IMR-90 (cell line): Measurements from ENCODE around the gene ATP5F1D. TPM values are rescaled to one million over a fixed set of nuclear protein-coding genes. Genes with fewer than 3 reads are reported as not detected.

Experiments
- ATAC-seq: fragments of 200-7000 bp; cut with Tn5 transposase; 2 replicates; pipeline ENCODE4 v1.9.1; 2020; ENCODE audit warnings: low read depth, mild to moderate bottlenecking, moderate library complexity
- BruUV-seq: library from RNA; stranded (reverse); fragments of 400-500 nt; replicated peaks from 2 replicates; lab custom pipeline; 2021; lab: Mats Ljungman, UMichigan
- CTCF ChIA-PET: fragments of 300-600 bp; formaldehyde crosslinking; extraction: SDS; loops from one replicate; lab custom pipeline; 2021; ENCODE audit warnings: antibody characterized with exemption; lab: Yijun Ruan, JAX
- POLR2A ChIA-PET: fragments of 300-600 bp; sonication (Branson Sonifier 250); formaldehyde crosslinking; loops from one replicate; lab custom pipeline; 2022; ENCODE audit warnings: antibody characterized with exemption; ENCODE audit not compliant: unreplicated experiment; lab: Charles Lee
- DNase-seq: peaks from one replicate; pipeline ENCODE4 v3.0.0; 2013
- H2AFZ ChIP-seq: replicated peaks from 2 replicates; pipeline ENCODE3; 2013; ENCODE audit warnings: low read length, mild to moderate bottlenecking; ENCODE audit not compliant: poor library complexity
- H2AK5ac ChIP-seq: 2 replicates; pipeline ENCODE4 v1.6.1; 2013; ENCODE audit warnings: low read depth, low read length, inconsistent platforms
- H2AK9ac ChIP-seq: replicated peaks from 2 replicates; pipeline ENCODE3; 2013; ENCODE audit warnings: mild to moderate bottlenecking, low read depth, low read length, moderate library complexity; ENCODE audit not compliant: poor library complexity
- H2BK120ac ChIP-seq: 2 replicates; pipeline ENCODE4 v1.6.1; 2013; ENCODE audit warnings: low read depth, low read length, inconsistent platforms
- H2BK15ac ChIP-seq: 3 replicates; pipeline ENCODE4 v1.6.1; 2013; ENCODE audit warnings: low read depth, low read length, inconsistent platforms
- H2BK20ac ChIP-seq: 2 replicates; pipeline ENCODE4 v1.6.1; 2013; ENCODE audit warnings: low read depth, mild to moderate bottlenecking, inconsistent platforms, low read length, moderate library complexity
- H2BK5ac ChIP-seq: 2 replicates; pipeline ENCODE4 v1.6.1; 2013; ENCODE audit warnings: mild to moderate bottlenecking, low read depth, low read length, inconsistent platforms; ENCODE audit not compliant: poor library complexity, severe bottlenecking
- H3K14ac ChIP-seq: replicated peaks from 2 replicates; pipeline ENCODE4 v1.6.1; 2013; ENCODE audit warnings: low read depth, low read length, inconsistent platforms
- H3K18ac ChIP-seq: 2 replicates; pipeline ENCODE4 v1.6.1; 2013; ENCODE audit warnings: low read depth, low read length, control low read depth
- H3K23ac ChIP-seq: 2 replicates; pipeline ENCODE4 v1.6.1; 2013; ENCODE audit warnings: low read depth, low read length, inconsistent platforms
- H3K27ac ChIP-seq: 2 replicates; pipeline ENCODE4 v1.5.1; 2013; ENCODE audit warnings: mild to moderate bottlenecking, control low read depth, low read length; ENCODE audit not compliant: insufficient read depth
- H3K27me3 ChIP-seq: 2 replicates; pipeline ENCODE4 v1.6.1; 2013; ENCODE audit warnings: low read length; ENCODE audit not compliant: control insufficient read depth, insufficient read depth
- H3K36me3 ChIP-seq: 2 replicates; pipeline ENCODE4 v1.6.1; 2013; ENCODE audit warnings: low read length, mixed read lengths; ENCODE audit not compliant: control insufficient read depth, insufficient read depth
- H3K4ac ChIP-seq: 2 replicates; pipeline ENCODE4 v1.6.1; 2013; ENCODE audit warnings: low read depth, low read length, inconsistent platforms
- H3K4me1 ChIP-seq: 2 replicates; pipeline ENCODE4 v1.6.1; 2013; ENCODE audit warnings: low read length, mixed read lengths; ENCODE audit not compliant: control insufficient read depth, insufficient read depth
- H3K4me2 ChIP-seq: 2 replicates; pipeline ENCODE4 v1.6.1; 2013; ENCODE audit warnings: low read depth, mild to moderate bottlenecking, control low read depth, low read length, moderate library complexity
- H3K4me3 ChIP-seq: 2 replicates; pipeline ENCODE4 v1.5.1; 2013; ENCODE audit warnings: low read depth, mild to moderate bottlenecking, control low read depth, low read length, moderate library complexity; ENCODE audit not compliant: insufficient read depth
- H3K56ac ChIP-seq: 2 replicates; pipeline ENCODE4 v1.6.1; 2013; ENCODE audit warnings: low read length, inconsistent platforms; ENCODE audit not compliant: insufficient read depth; ENCODE audit errors: extremely low read depth
- H3K79me1 ChIP-seq, 2 experiments: 2 replicates each; pipeline ENCODE4 v1.6.1; 2013; ENCODE audit warnings: low read length in 2 of 2, inconsistent platforms in 1 of 2, low read depth in 1 of 2
- H3K9ac ChIP-seq: 2 replicates; pipeline ENCODE4 v1.6.1; 2013; ENCODE audit warnings: low read depth, low read length, control low read depth
- H3K9me1 ChIP-seq: 2 replicates; pipeline ENCODE4 v1.6.1; 2013; ENCODE audit warnings: low read length, inconsistent platforms; ENCODE audit not compliant: insufficient read depth
- H3K9me3 ChIP-seq: 2 replicates; pipeline ENCODE4 v1.6.1; 2013; ENCODE audit warnings: low read length; ENCODE audit not compliant: control insufficient read depth, insufficient read depth
- H4K20me1 ChIP-seq: 2 replicates; pipeline ENCODE4 v1.6.1; 2013; ENCODE audit warnings: low read length, inconsistent platforms; ENCODE audit not compliant: insufficient read depth
- H4K5ac ChIP-seq: 2 replicates; pipeline ENCODE4 v1.6.1; 2013; ENCODE audit warnings: mild to moderate bottlenecking, low read depth, low read length, control low read depth
- H4K8ac ChIP-seq, 2 experiments: 2 replicates each; pipeline ENCODE4 v1.6.1; 2013; ENCODE audit warnings: low read depth in 2 of 2, low read length in 2 of 2, control low read depth in 1 of 2, inconsistent platforms in 1 of 2
- H4K91ac ChIP-seq: 2 replicates; pipeline ENCODE4 v1.6.1; 2013; ENCODE audit warnings: low read depth, low read length, inconsistent platforms; ENCODE audit not compliant: insufficient read depth
- FOS ChIP-seq: fragments of 150-350 bp; IDR thresholded peaks from 2 replicates; pipeline ENCODE4 v1.6.1; 2016; ENCODE audit warnings: low read depth, low read length
- MAFK ChIP-seq: IDR thresholded peaks from 2 replicates; pipeline ENCODE4 v1.6.1; 2012; ENCODE audit warnings: low read depth, low read length, improper control_type of control experiment
- WGBS, 2 experiments: methylation state at CpG; one replicate each; pipeline versions ENCODE4 v1.1.5 to v1.1.7; 2013; ENCODE audit warnings: missing lambda C conversion rate in 2 of 2; ENCODE audit not compliant: insufficient read length in 1 of 2; ENCODE audit errors: extremely low coverage in 2 of 2; 5-methylcytosine and 5-hydroxymethylcytosine counted together
- dilution Hi-C: fragments of 300-500 bp; cut with HindIII; formaldehyde crosslinking; loops from one replicate; pipeline ENCODE4 v1.14.3; 2018; ENCODE audit warnings: low sequenced_read_pairs; ENCODE audit not compliant: unreplicated experiment
- in situ Hi-C: fragments of 300-500 bp; cut with MboI; formaldehyde crosslinking; loops from 3 replicates; pipeline ENCODE4 v1.14.3; 2019; ENCODE audit warnings: low sequenced_read_pairs, inconsistent platforms, mixed read lengths
- intact Hi-C: fragments of 100-400 bp; cut with micrococcal nuclease; formaldehyde crosslinking; loops from 2 replicates; pipeline ENCODE4 v1.10.0; 2022
- polyA plus RNA-seq, 3 experiments: library from polyadenylated mRNA; depleted of rRNA; stranded (reverse); fragments of >200 nt; gene quantifications; 2 replicates each; pipeline ENCODE4 v1.2.3, GENCODE V29; 2012; ENCODE audit warnings: low replicate concordance in 1 of 3
- total RNA-seq: library from RNA; depleted of rRNA; stranded (reverse); fragments of >200 nt; gene quantifications from 2 replicates; pipeline ENCODE4 v1.2.3, GENCODE V29; 2012

The ATP5F1D gene
- total and polyA plus RNA-seq, 2 of the 4 experiments (the other 2 are of a cell fraction) = 7.3 to 140 TPM

DNA sequence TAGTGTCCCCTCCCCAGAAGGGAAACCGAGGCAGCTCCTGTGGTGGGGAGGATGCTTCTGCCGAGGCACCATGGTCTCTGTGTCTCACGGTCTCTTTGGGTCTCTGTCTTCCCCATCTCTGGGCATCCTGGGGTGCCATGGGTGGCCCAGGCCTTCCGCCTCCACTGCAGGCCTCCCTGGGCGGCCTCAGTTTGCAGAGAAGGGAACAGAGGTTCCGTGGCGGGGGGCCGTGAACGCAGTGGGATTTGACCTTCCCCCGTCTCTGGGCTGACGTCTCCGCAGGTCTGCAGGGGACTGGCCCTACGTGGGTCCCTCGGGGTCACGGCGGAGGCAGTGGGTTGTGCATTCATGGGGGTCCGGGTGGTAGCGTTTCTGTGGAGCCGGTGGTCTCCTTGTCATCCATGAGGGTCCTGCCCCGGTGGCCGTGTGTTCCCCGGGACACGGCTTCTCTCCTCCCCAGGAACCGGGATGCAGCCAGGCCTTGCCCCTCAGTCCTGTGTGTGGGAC lies 48.7 kb downstream of the ATP5F1D start:
- Histone ChIP-seq H3K4me1 (peaks cover under 1% of the 10 kb centered on the region; the same call in 1 of the 2 replicates), H3K27me3 (peaks cover 42% of the 10 kb centered on the region), H3K56ac (no peak overlapping the region), H3K9ac (no peak overlapping the region), H4K91ac (no peak overlapping the region), H4K8ac (no peak overlapping the region), H3K4me3 (no peak overlapping the region), H3K23ac (no peak overlapping the region), H3K9me3 (no peaks in the 10 kb centered on the region), H2BK15ac (no peak overlapping the region), H2BK20ac (no peak overlapping the region), H2BK120ac (no peak overlapping the region), H3K18ac (no peak overlapping the region), H2AK9ac (no peak overlapping the region), H3K9me1 (no peaks in the 10 kb centered on the region), H3K27ac (no peak overlapping the region), H3K79me1 (no peaks in the 10 kb centered on the region), H4K5ac (no peak overlapping the region), H2AFZ (no peak overlapping the region), H3K14ac (no peak overlapping the region), H3K4me2 (no peak overlapping the region), H2BK5ac (no peak overlapping the region), H3K4ac (no peak overlapping the region), H2AK5ac (no peak overlapping the region), H3K36me3 (no peaks in the 10 kb centered on the region), H4K20me1 (no peaks in the 10 kb centered on the region)
- dilution Hi-C loops = no loop called here
- DNase-seq (no peak), ATAC-seq (no peak)
- POLR2A ChIA-PET = no interaction called here
- intact Hi-C loops = no loop called here
- BruUV-seq = no TSS peak
- CTCF ChIA-PET = no interaction called here
- 85% methylated on average over 17 of the region's 24 CpGs; no CpG with 5 or more reads in 1 of the 2 experiments for WGBS, 2 experiments
- in situ Hi-C loops = no loop called here
- TF ChIP-seq FOS = no peak
- no peak for TF ChIP-seq MAFK
